Mesendoderm (in vitro differentiated cells): ENCODE data around the gene UBD.

ENCODE experiments used
- DNase-seq: peaks from one replicate; pipeline ENCODE4 v3.0.0; 2013
- H2AK5ac ChIP-seq: 2 replicates; pipeline ENCODE4 v1.6.1; 2013; ENCODE audit warnings: low read length, inconsistent platforms
- H2BK120ac ChIP-seq: 2 replicates; pipeline ENCODE4 v1.6.1; 2013; ENCODE audit warnings: low read depth, mild to moderate bottlenecking, low read length, moderate library complexity, mixed read lengths
- H2BK15ac ChIP-seq: replicated peaks from 2 replicates; pipeline ENCODE4 v1.6.1; 2013; ENCODE audit warnings: low read depth, mild to moderate bottlenecking, moderate library complexity
- H2BK5ac ChIP-seq: 2 replicates; pipeline ENCODE4 v1.6.1; 2013; ENCODE audit warnings: low read length, inconsistent platforms
- H3K18ac ChIP-seq: 2 replicates; pipeline ENCODE4 v1.6.1; 2013; ENCODE audit warnings: mild to moderate bottlenecking, low read length, mixed read lengths
- H3K23ac ChIP-seq: one replicate; pipeline ENCODE4 v1.6.1; 2013; ENCODE audit warnings: low read length
- H3K27ac ChIP-seq: 2 replicates; pipeline ENCODE4 v1.5.1; 2013; ENCODE audit warnings: low read depth, mild to moderate bottlenecking, inconsistent platforms, low read length, moderate library complexity
- H3K27me3 ChIP-seq: 2 replicates; pipeline ENCODE4 v1.6.1; 2013; ENCODE audit warnings: low read length, control low read depth, mild to moderate bottlenecking, inconsistent platforms; ENCODE audit not compliant: insufficient read depth, poor library complexity
- H3K36me3 ChIP-seq: 2 replicates; pipeline ENCODE4 v1.6.1; 2013; ENCODE audit warnings: low read length, inconsistent platforms; ENCODE audit not compliant: control insufficient read depth, insufficient read depth
- H3K4ac ChIP-seq: one replicate; pipeline ENCODE4 v1.6.1; 2013; ENCODE audit warnings: low read depth, mild to moderate bottlenecking, low read length, moderate library complexity
- H3K4me1 ChIP-seq: 2 replicates; pipeline ENCODE4 v1.6.1; 2013; ENCODE audit warnings: low read depth, low read length, inconsistent platforms; ENCODE audit not compliant: control insufficient read depth
- H3K4me2 ChIP-seq: 2 replicates; pipeline ENCODE4 v1.6.1; 2013; ENCODE audit warnings: low read length
- H3K4me3 ChIP-seq: 2 replicates; pipeline ENCODE4 v1.5.1; 2013; ENCODE audit warnings: mild to moderate bottlenecking, low read length
- H3K56ac ChIP-seq: one replicate; pipeline ENCODE4 v1.6.1; 2013; ENCODE audit warnings: low read length
- H3K79me1 ChIP-seq: 2 replicates; pipeline ENCODE4 v1.6.1; 2013; ENCODE audit warnings: low read length, inconsistent platforms
- H3K79me2 ChIP-seq: 2 replicates; pipeline ENCODE4 v1.6.1; 2013; ENCODE audit warnings: mild to moderate bottlenecking, low read length; ENCODE audit not compliant: control insufficient read depth, insufficient read depth
- H3K9ac ChIP-seq: 2 replicates; pipeline ENCODE4 v1.6.1; 2013; ENCODE audit warnings: low read length, inconsistent platforms
- H4K5ac ChIP-seq: one replicate; pipeline ENCODE4 v1.6.1; 2013; ENCODE audit warnings: low read length
- H4K8ac ChIP-seq: one replicate; pipeline ENCODE4 v1.6.1; 2013; ENCODE audit warnings: low read depth, mild to moderate bottlenecking, control low read depth, low read length, moderate library complexity
- WGBS: extraction: QIAGEN DNeasy Blood & Tissue Kit; methylation state at CpG from one replicate; pipeline ENCODE4 v1.1.7; 2013; ENCODE audit warnings: low lambda C conversion rate, missing lambda C conversion rate; ENCODE audit not compliant: insufficient coverage; ENCODE audit errors: extremely low coverage; 5-methylcytosine and 5-hydroxymethylcytosine counted together

Gene UBD

DNA sequence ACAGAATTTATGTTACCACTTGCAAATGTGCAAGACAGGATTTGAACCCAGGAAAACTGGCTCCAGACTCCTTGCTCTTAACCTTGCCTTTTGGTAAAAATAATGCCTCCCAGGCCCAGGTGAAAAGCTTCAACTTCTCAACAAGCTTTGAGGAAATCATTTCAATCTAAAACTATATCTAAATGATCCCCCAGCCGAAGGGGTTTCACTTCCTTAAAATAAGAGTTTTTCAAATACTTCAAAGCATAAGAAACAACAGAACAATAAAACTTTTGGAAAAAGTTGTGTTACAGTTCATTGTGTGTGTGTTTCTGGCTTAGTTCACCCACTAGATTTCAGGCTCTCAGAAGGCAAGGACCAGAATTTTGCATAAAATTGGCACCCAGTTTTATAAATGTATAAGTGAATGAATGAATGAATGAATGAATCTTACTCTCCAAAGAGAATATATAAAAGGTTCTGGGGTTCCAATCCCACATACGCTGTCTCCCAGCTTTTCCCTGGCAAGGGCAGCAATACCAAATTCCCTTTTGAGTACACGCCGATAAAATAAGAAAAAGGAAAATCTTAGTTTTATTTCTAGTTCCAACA is 30.8 kb upstream of the UBD start:
- Histone ChIP-seq H2BK120ac (no peak overlapping the region), H3K18ac (no peak overlapping the region), H3K23ac (no peak overlapping the region), H4K5ac (no peak overlapping the region), H3K36me3 (no peaks in the 10 kb centered on the region), H3K27me3 (no peaks in the 10 kb centered on the region), H3K4me3 (no peak overlapping the region), H3K79me2 (no peaks in the 10 kb centered on the region), H3K56ac (no peak overlapping the region), H2BK5ac (no peak overlapping the region), H3K79me1 (no peaks in the 10 kb centered on the region), H3K27ac (no peak overlapping the region), H4K8ac (no peak overlapping the region), H3K4ac (no peak overlapping the region), H3K4me2 (no peak overlapping the region), H2BK15ac (no peak overlapping the region), H2AK5ac (no peak overlapping the region), H3K9ac (no peak overlapping the region), H3K4me1 (no peaks in the 10 kb centered on the region)
- DNase-seq = no peak
- WGBS = no CpG with 5 or more reads among the region's 4 CpGs

DNA sequence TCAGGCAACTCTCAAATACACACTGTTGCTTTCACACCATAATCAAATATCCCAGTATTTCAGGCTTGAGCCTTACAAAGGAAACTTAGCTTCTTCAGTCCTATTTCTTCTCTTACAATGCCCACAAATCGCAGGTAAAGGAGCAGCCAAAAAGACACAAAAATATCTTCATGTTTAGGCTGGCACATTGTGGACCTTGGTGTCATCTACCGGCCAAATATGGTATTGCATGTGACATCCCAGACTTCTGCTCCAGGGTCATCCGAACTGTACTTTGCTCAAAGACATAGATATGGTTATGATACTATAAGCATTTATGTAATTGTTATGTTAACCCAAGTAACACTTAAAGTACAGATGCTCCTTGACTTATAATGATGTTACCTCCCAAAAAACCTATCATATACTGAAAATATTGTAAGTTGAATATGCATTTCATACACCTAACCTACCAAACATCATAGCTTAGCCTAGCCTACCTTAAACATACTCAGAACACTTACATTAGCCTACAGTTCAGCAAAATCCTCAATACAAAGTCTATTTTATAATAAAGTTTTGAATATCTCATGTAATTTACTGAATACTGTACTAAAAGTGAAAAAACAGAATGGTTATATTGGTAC is 30.0 kb upstream of the UBD start:
- Histone ChIP-seq H3K9ac (no peak overlapping the region), H4K5ac (no peak overlapping the region), H3K79me1 (no peaks in the 10 kb centered on the region), H3K27ac (no peak overlapping the region), H2BK120ac (no peak overlapping the region), H3K18ac (no peak overlapping the region), H3K79me2 (no peaks in the 10 kb centered on the region), H3K56ac (no peak overlapping the region), H3K4me1 (no peaks in the 10 kb centered on the region), H3K36me3 (no peaks in the 10 kb centered on the region), H3K4me2 (no peak overlapping the region), H4K8ac (no peak overlapping the region), H3K4ac (no peak overlapping the region), H2AK5ac (no peak overlapping the region), H2BK15ac (no peak overlapping the region), H3K23ac (no peak overlapping the region), H3K27me3 (no peaks in the 10 kb centered on the region), H3K4me3 (no peak overlapping the region), H2BK5ac (no peak overlapping the region)
- DNase-seq = peak; percentile 55
- no CpG with 5 or more reads among the region's 3 CpGs for WGBS

GRCh38 chr6:29584821-29585220 is 25.3 kb upstream of the UBD start, which contains the start of gene OR2H2:
TSS of gene OR2H2 (plus strand) at chr6:29585121. CDS start at chr6:29587945, 2,824 bp downstream.
- Histone ChIP-seq H3K79me2 (no peaks in the 10 kb centered on the region), H3K4me2 (no peak within 1 kb of the TSS), H4K5ac (no peak within 1 kb of the TSS), H2AK5ac (no peak within 1 kb of the TSS), H3K9ac (no peak within 1 kb of the TSS), H2BK5ac (no peak within 1 kb of the TSS), H3K56ac (no peak within 1 kb of the TSS), H2BK120ac (no peak within 1 kb of the TSS), H3K4me1 (no peaks in the 10 kb centered on the region), H2BK15ac (no peak within 1 kb of the TSS), H3K4ac (no peak within 1 kb of the TSS), H3K4me3 (no peak within 1 kb of the TSS), H4K8ac (no peak within 1 kb of the TSS), H3K36me3 (no peaks in the 10 kb centered on the region), H3K18ac (no peak within 1 kb of the TSS), H3K23ac (no peak within 1 kb of the TSS), H3K79me1 (no peaks in the 10 kb centered on the region), H3K27me3 (no peaks in the 10 kb centered on the region), H3K27ac (no peak within 1 kb of the TSS)
- DNase-seq = no peak

DNA sequence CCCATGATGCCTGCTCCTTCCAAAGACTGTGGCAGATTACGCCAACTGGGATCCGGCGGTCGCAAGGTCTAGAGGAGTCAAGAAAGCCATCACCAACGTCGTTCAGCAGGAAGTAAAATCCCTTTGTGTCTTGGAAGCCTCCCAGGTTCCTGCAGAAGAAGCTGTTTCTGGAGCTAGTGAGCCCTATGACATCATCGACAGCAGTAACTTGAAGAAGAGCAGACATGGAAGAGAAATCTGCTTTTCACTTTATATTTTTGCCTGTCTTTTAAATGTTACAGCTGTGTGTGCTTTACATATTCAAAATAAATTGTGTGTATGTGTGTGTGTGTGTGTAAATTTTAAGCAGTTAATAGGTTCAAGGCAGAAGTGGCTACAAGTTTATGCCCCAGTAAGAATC is 18.0 kb upstream of the UBD start:
- H4K5ac ChIP-seq = no peak overlapping the region
- H3K27me3 ChIP-seq = no peaks in the 10 kb centered on the region
- H3K56ac ChIP-seq = no peak overlapping the region
- no peak overlapping the region for H3K4ac ChIP-seq
- H3K36me3 ChIP-seq = no peaks in the 10 kb centered on the region
- no peaks in the 10 kb centered on the region for H3K79me2 ChIP-seq
- H3K4me1 ChIP-seq = no peaks in the 10 kb centered on the region
- H2BK120ac ChIP-seq = no peak overlapping the region
- H2AK5ac ChIP-seq = no peak overlapping the region
- H3K18ac ChIP-seq = no peak overlapping the region
- no peak overlapping the region for H3K23ac ChIP-seq
- WGBS = no CpG with 5 or more reads among the region's 7 CpGs
- H3K9ac ChIP-seq = no peak overlapping the region
- H3K79me1 ChIP-seq = no peaks in the 10 kb centered on the region
- no peak overlapping the region for H2BK5ac ChIP-seq
- H3K4me2 ChIP-seq = no peak overlapping the region
- H2BK15ac ChIP-seq = no peak overlapping the region
- no peak overlapping the region for H3K27ac ChIP-seq
- DNase-seq = no peak
- no peak overlapping the region for H4K8ac ChIP-seq
- H3K4me3 ChIP-seq = no peak overlapping the region

- H3K36me3 ChIP-seq = no peaks in the 10 kb centered on the region
- H3K4me3 ChIP-seq = no peak overlapping the region
- H3K18ac ChIP-seq = no peak overlapping the region
- no peaks in the 10 kb centered on the region for H3K4me1 ChIP-seq
- no peak overlapping the region for H3K9ac ChIP-seq
- no peak overlapping the region for H3K56ac ChIP-seq
- no peak overlapping the region for H3K4me2 ChIP-seq
- no peaks in the 10 kb centered on the region for H3K79me1 ChIP-seq
- no peak overlapping the region for H2BK120ac ChIP-seq
- H4K5ac ChIP-seq = no peak overlapping the region
- no peak overlapping the region for H2BK5ac ChIP-seq
- no peak overlapping the region for H3K27ac ChIP-seq
- no peak overlapping the region for H3K4ac ChIP-seq
- H4K8ac ChIP-seq = no peak overlapping the region
- H3K23ac ChIP-seq = peak overlapping the region; percentile 57
- H3K27me3 ChIP-seq = no peaks in the 10 kb centered on the region
- H3K79me2 ChIP-seq = no peaks in the 10 kb centered on the region
- H2BK15ac ChIP-seq = no peak overlapping the region
- H2AK5ac ChIP-seq = no peak overlapping the region
- no peak for DNase-seq
These were observed 16.5 kb upstream of the UBD start for GRCh38 chr6:29576056-29576455.

DNA sequence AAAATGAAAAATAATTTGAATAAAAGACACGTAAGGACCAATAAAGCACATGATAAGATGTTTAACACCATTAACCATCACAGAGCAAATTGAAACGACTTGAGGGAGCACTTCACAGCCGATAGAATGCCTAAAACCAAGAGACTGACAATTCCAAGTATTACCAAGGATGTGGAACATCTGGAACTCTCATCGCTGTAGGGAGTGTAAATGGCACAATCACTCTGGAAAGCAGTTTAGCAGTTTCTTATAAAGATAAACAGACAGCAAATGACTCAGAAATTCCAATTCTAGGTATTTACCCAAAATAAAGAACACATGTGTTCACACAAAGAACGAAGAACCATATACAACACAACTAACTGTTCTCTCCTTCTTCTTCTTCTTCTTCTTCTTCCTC is 8.5 kb upstream of the UBD start:
- Histone ChIP-seq H2BK5ac (no peak overlapping the region), H2AK5ac (no peak overlapping the region), H3K79me1 (no peaks in the 10 kb centered on the region), H3K27ac (no peak overlapping the region), H3K4me3 (no peak overlapping the region), H3K36me3 (no peaks in the 10 kb centered on the region), H2BK15ac (no peak overlapping the region), H3K9ac (no peak overlapping the region), H3K79me2 (no peaks in the 10 kb centered on the region), H3K56ac (no peak overlapping the region), H3K27me3 (no peaks in the 10 kb centered on the region), H3K4ac (no peak overlapping the region), H3K4me1 (no peaks in the 10 kb centered on the region), H4K5ac (no peak overlapping the region), H3K23ac (no peak overlapping the region), H4K8ac (no peak overlapping the region), H2BK120ac (no peak overlapping the region), H3K18ac (no peak overlapping the region), H3K4me2 (no peak overlapping the region)
- WGBS = no CpG with 5 or more reads among the region's 5 CpGs
- no peak for DNase-seq
